ENCODE measurements around the gene AK8.

DNA sequence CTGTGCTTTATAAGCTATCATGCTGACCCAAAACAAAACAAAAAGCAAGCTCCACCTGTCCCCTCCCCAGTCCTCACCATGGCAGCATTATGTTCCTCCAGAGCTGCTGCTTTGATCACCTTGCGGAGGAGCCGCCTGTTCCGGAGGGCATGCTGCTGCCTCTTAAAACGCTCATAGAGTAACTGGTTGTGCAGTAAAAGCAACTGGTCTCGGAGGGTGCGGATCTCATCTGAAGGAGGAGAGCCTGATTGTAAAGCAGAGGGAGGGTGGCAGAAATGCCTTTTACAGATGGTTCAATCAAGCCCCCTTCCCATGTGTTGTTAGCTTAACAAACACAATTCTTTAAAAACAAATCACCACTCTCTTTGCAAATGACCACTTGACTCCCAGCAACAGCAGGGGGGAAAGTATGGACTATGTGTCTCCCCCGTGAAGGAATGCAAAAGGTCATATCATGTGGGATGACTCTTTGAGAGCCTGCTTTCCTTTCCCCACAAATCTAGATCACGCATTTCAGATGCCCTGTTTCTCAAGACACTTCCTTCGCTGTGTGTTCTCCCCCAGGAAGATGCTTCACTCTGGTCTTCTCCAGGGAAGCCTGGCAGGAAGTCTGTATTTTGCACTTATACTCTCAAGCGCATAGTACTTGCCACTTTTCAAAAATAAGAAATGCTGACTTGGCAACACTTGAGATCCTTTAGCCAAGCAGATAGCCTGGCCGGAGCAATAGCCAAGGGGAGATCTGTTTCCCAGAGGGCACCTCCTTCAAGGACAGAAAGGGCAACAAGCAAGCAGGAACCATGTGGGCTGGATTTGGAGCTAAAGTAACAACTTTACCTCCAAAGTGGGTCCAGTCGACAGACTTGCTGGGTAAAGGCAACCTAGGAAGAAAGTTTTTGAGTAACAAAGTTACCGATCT lies 25.7 kb upstream of the AK8 start:
- TF ChIP-seq, protein P1, sequence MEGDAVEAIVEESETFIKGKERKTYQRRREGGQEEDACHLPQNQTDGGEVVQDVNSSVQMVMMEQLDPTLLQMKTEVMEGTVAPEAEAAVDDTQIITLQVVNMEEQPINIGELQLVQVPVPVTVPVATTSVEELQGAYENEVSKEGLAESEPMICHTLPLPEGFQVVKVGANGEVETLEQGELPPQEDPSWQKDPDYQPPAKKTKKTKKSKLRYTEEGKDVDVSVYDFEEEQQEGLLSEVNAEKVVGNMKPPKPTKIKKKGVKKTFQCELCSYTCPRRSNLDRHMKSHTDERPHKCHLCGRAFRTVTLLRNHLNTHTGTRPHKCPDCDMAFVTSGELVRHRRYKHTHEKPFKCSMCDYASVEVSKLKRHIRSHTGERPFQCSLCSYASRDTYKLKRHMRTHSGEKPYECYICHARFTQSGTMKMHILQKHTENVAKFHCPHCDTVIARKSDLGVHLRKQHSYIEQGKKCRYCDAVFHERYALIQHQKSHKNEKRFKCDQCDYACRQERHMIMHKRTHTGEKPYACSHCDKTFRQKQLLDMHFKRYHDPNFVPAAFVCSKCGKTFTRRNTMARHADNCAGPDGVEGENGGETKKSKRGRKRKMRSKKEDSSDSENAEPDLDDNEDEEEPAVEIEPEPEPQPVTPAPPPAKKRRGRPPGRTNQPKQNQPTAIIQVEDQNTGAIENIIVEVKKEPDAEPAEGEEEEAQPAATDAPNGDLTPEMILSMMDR (IDR thresholded peaks at IDR 0.05; ENCODE audit: insufficient read depth, low read length, poor library complexity, severe bottlenecking) = no peak
- no peak for TF ChIP-seq EZH2phosphoT487 (conservative IDR thresholded peaks at IDR 0.05; ENCODE audit: low read length)
